Vagina (tissue), 2 donors: ENCODE measurements around the gene TOGARAM2. TPM values are rescaled to one million over a fixed set of nuclear protein-coding genes. Genes with fewer than 3 reads are reported as not detected.

Source experiments
- DNase-seq, 2 donors: peaks; one replicate each; pipeline ENCODE4 v3.0.0-alpha.2; 2017; ENCODE audit errors: extremely low spot score in 2 of 2
- H3K27ac ChIP-seq: fragments of 200-600 bp; sonication (generic); one replicate; pipeline ENCODE4 v1.5.1; 2019
- H3K27me3 ChIP-seq: fragments of 200-600 bp; sonication (generic); one replicate; pipeline ENCODE4 v1.5.1; 2019
- H3K36me3 ChIP-seq, 2 donors: fragments of 200-600 bp; sonication (generic); one replicate each; pipeline ENCODE4 v1.5.1; 2017 to 2019
- H3K4me1 ChIP-seq: fragments of 200-600 bp; sonication (generic); one replicate; pipeline ENCODE4 v1.5.1; 2019
- H3K4me3 ChIP-seq, 2 donors: fragments of 200-600 bp; sonication (generic); 1 replicate in 1 of 2; 2 replicates in 1 of 2; pipeline ENCODE4 v1.5.1; 2016 to 2019
- H3K9me3 ChIP-seq: fragments of 200-600 bp; sonication (generic); one replicate; pipeline ENCODE4 v1.5.1; 2019
- CTCF ChIP-seq, 3 experiments: fragments of 450-650 bp in 2 of 3; fragments of 200-600 bp in 1 of 3; sonication (generic) in 1 of 3; IDR thresholded peaks; one replicate each; pipeline ENCODE4 v1.5.1; 2017 to 2019; ENCODE audit warnings: antibody characterized with exemption in 3 of 3, mild to moderate bottlenecking in 2 of 3, moderate library complexity in 2 of 3
- POLR2A ChIP-seq, 2 donors: fragments of 450-650 bp; IDR thresholded peaks; one replicate each; pipeline ENCODE4 v1.6.1; 2017; ENCODE audit warnings: antibody characterized with exemption in 2 of 2, mild to moderate bottlenecking in 2 of 2, moderate library complexity in 2 of 2
- POLR2AphosphoS5 ChIP-seq, 2 donors: sonication (generic); formaldehyde crosslinking; IDR thresholded peaks; one replicate each; pipeline ENCODE4 v1.9.0; 2017; ENCODE audit warnings: antibody characterized with exemption in 2 of 2, mild to moderate bottlenecking in 2 of 2, low read depth in 1 of 2; ENCODE audit not compliant: insufficient read depth in 1 of 2
- intact Hi-C: fragments of 100-400 bp; cut with DNase I; formaldehyde crosslinking; loops from one replicate; pipeline ENCODE4 v1.15.1; 2023
- total RNA-seq: library from RNA; depleted of rRNA; stranded (reverse); fragments of >200 nt; gene quantifications from one replicate; pipeline ENCODE4 v1.2.3, GENCODE V29; 2016

TOGARAM2 gene
- under 0.01 TPM for total RNA-seq

DNA sequence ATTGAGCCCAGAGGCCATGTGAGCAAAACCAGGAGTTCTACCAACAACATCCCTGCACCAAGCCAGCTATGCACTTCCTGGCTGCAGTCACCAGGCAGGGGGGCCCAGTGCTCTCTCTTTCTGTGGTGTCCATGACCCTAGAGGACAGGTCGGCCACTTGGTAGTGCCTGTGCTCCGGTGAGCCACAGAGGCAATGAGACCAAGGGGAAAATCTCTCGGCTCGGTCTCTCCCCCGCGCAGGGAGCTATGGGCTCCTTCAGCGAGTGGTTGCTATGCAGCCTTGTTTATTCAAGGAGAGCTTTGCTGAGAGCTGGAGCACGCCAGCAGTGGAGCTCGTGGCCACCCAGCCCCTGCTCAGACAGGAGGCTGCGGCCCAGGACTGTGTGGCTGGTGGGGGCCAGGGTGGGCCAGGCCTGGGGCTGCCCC, at the start of gene TOGARAM2:
TOGARAM2 (plus strand) TSS at position 283 of the 426 bp plus-strand sequence. CDS start 13,537 bp downstream, outside the sequence.
- no peak within 1 kb of the TSS for H3K27ac ChIP-seq
- intact Hi-C loops: no loop called here
- H3K9me3 ChIP-seq: no peaks in the 10 kb centered on the region
- no peaks in the 10 kb centered on the region for H3K36me3 ChIP-seq
- no peak for DNase-seq
- H3K4me1 ChIP-seq: no peaks in the 10 kb centered on the region
- TF ChIP-seq CTCF (IDR thresholded peaks at IDR 0.05) (no peak), POLR2A (IDR thresholded peaks at IDR 0.05) (no peak), POLR2AphosphoS5 (IDR thresholded peaks at IDR 0.05; ENCODE audit: insufficient read depth in 1 of 2, low read depth in 1 of 2) (no peak)
- no peak within 1 kb of the TSS for H3K4me3 ChIP-seq
- H3K27me3 ChIP-seq: no peaks in the 10 kb centered on the region

DNA sequence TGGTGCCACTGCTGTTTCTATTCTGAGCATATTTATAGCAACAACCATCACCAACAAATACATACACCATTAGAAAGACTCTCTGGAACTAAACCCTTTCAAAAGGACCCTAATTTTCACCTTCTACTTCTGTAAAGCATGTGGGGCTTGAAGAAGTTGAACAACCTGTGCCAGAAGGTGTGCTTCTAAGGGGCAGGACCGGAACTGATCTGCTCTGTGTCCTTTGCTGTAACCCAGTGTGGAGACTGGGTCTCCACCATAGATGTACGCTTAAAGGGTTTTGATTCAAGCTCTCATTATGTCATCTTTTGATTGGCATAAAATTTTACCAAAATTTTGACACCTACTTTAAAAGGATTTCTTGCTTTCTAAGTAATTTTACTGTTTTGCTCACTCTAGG, 46.3 kb upstream of the TOGARAM2 start:
- no peaks in the 10 kb centered on the region for H3K4me1 ChIP-seq
- no peaks in the 10 kb centered on the region for H3K9me3 ChIP-seq
- TF ChIP-seq POLR2AphosphoS5 (IDR thresholded peaks at IDR 0.05; ENCODE audit: insufficient read depth in 1 of 2, low read depth in 1 of 2) (no peak), POLR2A (IDR thresholded peaks at IDR 0.05) (no peak), CTCF (IDR thresholded peaks at IDR 0.05) (no peak)
- no peak for DNase-seq
- no peaks in the 10 kb centered on the region for H3K27me3 ChIP-seq
- H3K36me3 ChIP-seq: peaks cover 0 to 36% of the 10 kb centered on the region in 2 donors
- H3K27ac ChIP-seq: no peak overlapping the region
- intact Hi-C loops: no loop called here
- H3K4me3 ChIP-seq: no peak overlapping the region

DNA sequence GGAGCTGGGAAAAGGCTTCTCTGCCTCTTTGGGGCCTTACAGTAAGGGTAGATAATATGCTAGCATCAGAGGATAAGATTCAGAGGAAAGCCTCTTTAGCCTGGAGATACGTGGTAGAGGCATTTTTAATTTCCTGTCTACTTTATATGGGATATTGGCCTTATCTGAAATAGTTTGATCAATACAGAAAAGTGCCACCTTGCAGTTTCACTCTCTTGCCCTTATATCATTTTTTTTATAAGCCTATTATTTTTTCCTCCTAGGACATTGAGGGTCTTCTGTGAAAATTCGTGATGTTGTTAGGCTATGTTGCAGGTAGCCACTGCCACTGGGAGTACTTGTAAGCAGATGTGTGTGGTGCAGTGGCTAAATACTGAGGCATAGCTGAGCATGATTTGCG, 40.1 kb upstream of the TOGARAM2 start:
- Histone ChIP-seq H3K27ac (no peak overlapping the region), H3K4me1 (no peaks in the 10 kb centered on the region), H3K27me3 (no peaks in the 10 kb centered on the region), H3K9me3 (no peaks in the 10 kb centered on the region), H3K4me3 (no peak overlapping the region), H3K36me3 (peaks cover 0 to 36% of the 10 kb centered on the region in 2 donors)
- TF ChIP-seq CTCF (IDR thresholded peaks at IDR 0.05): no peak
- no peak for TF ChIP-seq POLR2AphosphoS5 (IDR thresholded peaks at IDR 0.05; ENCODE audit: insufficient read depth in 1 of 2, low read depth in 1 of 2)
- no peak for TF ChIP-seq POLR2A (IDR thresholded peaks at IDR 0.05)
- DNase-seq: no peak
- intact Hi-C loops: no loop called here

- H3K36me3 ChIP-seq: peaks cover 0 to 67% of the 10 kb centered on the region in 2 donors
- no peaks in the 10 kb centered on the region for H3K27me3 ChIP-seq
- intact Hi-C loops: no loop called here
- no peaks in the 10 kb centered on the region for H3K9me3 ChIP-seq
- no peak overlapping the region for H3K27ac ChIP-seq
- no peak overlapping the region for H3K4me3 ChIP-seq
- no peak for TF ChIP-seq POLR2A (IDR thresholded peaks at IDR 0.05)
- no peak for TF ChIP-seq CTCF (IDR thresholded peaks at IDR 0.05)
- TF ChIP-seq POLR2AphosphoS5 (IDR thresholded peaks at IDR 0.05; ENCODE audit: insufficient read depth in 1 of 2, low read depth in 1 of 2): no peak
- DNase-seq: no peak
- H3K4me1 ChIP-seq: no peaks in the 10 kb centered on the region
Measured at GRCh38 chr2:28944535-28945248, 36.4 kb upstream of the TOGARAM2 start.

- TF ChIP-seq POLR2AphosphoS5 (IDR thresholded peaks at IDR 0.05; ENCODE audit: insufficient read depth in 1 of 2, low read depth in 1 of 2) (no peak), CTCF (IDR thresholded peaks at IDR 0.05) (no peak), POLR2A (IDR thresholded peaks at IDR 0.05) (no peak)
- H3K4me1 ChIP-seq: peaks cover 13% of the 10 kb centered on the region
- no peaks in the 10 kb centered on the region for H3K9me3 ChIP-seq
- no peak overlapping the region for H3K27ac ChIP-seq
- H3K27me3 ChIP-seq: no peaks in the 10 kb centered on the region
- no peak overlapping the region for H3K4me3 ChIP-seq
- H3K36me3 ChIP-seq: peaks cover 0 to 47% of the 10 kb centered on the region in 2 donors
- intact Hi-C loops: no loop called here
- no peak for DNase-seq
Measured at GRCh38 chr2:28948160-28948559, 32.9 kb upstream of the TOGARAM2 start.
